ENCODE data around the gene TFF1.

The TFF1 gene

GRCh38 chr21:42397746-42398394 lies 31.5 kb upstream of the TFF1 start:
- no peak for DNase-seq

GRCh38 chr21:42396799-42397745 lies 30.7 kb upstream of the TFF1 start:
- no peak for DNase-seq

- DNase-seq: no peak
These were observed 29.7 kb upstream of the TFF1 start, which contains the start of gene TMPRSS3 for GRCh38 chr21:42395905-42396651. Gene TMPRSS3 (minus strand): TSS chr21:42396052. CDS start chr21:42395417, 635 bp downstream.

- no peak for DNase-seq
These were observed 29.0 kb upstream of the TFF1 start for GRCh38 chr21:42395302-42395701.

- no peak for DNase-seq
These were observed 27.2 kb upstream of the TFF1 start for GRCh38 chr21:42393443-42393950.

- DNase-seq: no peak
These were observed 26.6 kb upstream of the TFF1 start for GRCh38 chr21:42392731-42393442.

GRCh38 chr21:42391297-42391696 lies 25.0 kb upstream of the TFF1 start:
- no peak for DNase-seq

- no peak for DNase-seq
These were observed 24.4 kb upstream of the TFF1 start for GRCh38 chr21:42390696-42391095.

- no peak for DNase-seq
These were observed 23.9 kb upstream of the TFF1 start for GRCh38 chr21:42390193-42390592.

- DNase-seq: no peak
These were observed 23.1 kb upstream of the TFF1 start for GRCh38 chr21:42389449-42389835.

- no peak for DNase-seq
These were observed 22.6 kb upstream of the TFF1 start for GRCh38 chr21:42388740-42389448.

GRCh38 chr21:42387843-42388340 lies 21.6 kb upstream of the TFF1 start:
- DNase-seq: no peak

- no peak for DNase-seq
These were observed 20.8 kb upstream of the TFF1 start for GRCh38 chr21:42387164-42387563.

GRCh38 chr21:42386034-42386591 lies 19.8 kb upstream of the TFF1 start:
- DNase-seq: no peak

GRCh38 chr21:42385619-42386018 lies 19.3 kb upstream of the TFF1 start:
- DNase-seq: no peak

- DNase-seq: no peak
These were observed 18.7 kb upstream of the TFF1 start for GRCh38 chr21:42384989-42385388.

- no peak for DNase-seq
These were observed 18.0 kb upstream of the TFF1 start for GRCh38 chr21:42384156-42384945.

GRCh38 chr21:42383331-42383730 lies 17.0 kb upstream of the TFF1 start:
- DNase-seq: no peak

GRCh38 chr21:42382915-42383314 lies 16.6 kb upstream of the TFF1 start:
- DNase-seq: no peak

- peak; percentile 34 to 37 for DNase-seq
These were observed 15.1 kb upstream of the TFF1 start for GRCh38 chr21:42381347-42381984.

All from stimulated activated CD4-positive, alpha-beta T cell treated with anti-CD3 and anti-CD28 coated beads, Interleukin-2, amount 100 ng/mL, for 24 hours (primary cell).